NCI-H226 (cell line): ENCODE measurements around the gene KRT15.

Experiments used
- DNase-seq: peaks from one replicate; pipeline ENCODE4 v3.0.0-alpha.2; 2015

The KRT15 gene

DNA sequence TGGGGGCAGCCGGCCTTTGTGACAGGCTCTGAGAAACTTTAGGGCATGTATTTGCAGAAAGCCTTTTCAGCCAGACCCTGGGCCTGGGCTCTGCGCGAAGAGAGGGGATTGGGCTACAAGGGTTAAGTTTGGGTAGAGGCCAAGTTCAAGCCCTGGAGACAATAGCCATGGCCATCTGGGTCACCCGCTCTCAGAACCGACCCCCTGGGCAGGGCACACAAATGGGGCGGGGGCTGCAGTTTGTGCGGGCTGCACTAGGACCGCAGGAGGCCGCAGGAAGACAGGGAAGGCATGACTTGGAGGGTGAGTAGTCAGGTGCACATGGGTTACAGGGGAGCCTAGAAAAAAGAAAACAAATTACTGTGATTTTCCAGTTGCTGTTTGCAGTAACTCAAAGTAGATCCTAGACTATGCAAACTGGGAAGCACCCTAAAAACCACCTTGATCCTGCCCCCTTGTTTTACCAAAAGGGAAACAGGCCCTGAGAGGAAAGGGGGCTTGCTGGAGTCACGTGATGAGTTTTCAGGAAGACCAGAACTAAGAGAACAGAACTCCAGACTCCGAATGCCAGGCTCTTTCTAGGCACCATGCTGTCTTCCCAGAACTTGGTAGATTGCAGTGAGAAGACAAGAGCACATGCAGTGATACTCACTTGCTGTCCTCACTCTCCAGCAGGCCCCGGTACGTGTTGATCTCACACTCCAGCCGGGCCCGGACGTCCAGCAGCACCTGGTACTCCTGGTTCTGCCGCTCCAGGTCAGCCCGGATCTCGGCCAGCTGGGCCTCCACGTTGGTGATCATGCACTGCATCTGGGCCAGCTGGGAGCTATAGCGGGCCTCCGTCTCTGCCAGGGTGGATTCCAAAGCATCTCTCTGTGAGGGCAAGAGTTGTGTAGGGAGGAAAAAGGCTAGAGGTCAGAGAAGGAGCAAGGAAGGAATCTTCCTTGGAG, 41.5 kb downstream of the KRT15 start:
- no peak for DNase-seq

DNA sequence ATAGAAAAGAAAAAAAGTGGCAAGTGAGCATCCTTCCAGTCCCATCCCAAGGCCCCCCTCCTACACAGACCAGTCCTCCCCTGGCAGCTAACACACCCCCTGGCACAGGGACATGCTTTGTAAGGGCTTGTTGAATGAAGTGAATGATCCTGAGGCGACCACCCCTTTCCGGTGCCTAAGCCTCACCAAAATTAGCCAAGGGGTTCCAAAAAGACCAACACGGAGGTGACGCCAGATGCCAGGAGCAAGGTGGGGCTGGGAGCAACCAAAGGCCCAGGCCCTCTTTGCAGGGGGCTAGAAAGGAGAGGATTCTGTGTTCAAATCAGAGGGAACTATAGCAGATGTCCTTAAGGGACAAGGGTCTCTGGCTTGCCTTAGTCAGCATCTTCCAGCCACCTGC, 43.3 kb downstream of the KRT15 start:
- DNase-seq: no peak

DNA sequence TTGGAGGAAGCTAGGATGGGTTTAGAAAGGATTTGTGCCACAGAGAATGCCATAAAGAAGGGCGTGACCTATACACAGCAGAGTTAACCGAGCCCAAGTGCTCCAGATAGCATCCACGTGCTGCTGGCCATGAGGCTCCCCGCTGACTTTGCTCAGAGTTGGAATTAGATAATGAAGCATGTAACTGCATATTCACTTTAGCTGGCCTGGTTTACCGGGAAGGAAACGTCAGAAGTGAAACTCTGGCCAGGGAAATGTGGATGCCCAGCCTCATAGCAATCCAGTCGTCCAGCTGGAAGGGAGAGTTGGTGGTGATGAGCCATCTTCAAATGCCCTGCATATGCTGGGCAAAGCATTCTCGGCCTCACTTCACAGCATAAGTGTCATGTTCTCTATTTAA, 43.8 kb downstream of the KRT15 start:
- no peak for DNase-seq

DNA sequence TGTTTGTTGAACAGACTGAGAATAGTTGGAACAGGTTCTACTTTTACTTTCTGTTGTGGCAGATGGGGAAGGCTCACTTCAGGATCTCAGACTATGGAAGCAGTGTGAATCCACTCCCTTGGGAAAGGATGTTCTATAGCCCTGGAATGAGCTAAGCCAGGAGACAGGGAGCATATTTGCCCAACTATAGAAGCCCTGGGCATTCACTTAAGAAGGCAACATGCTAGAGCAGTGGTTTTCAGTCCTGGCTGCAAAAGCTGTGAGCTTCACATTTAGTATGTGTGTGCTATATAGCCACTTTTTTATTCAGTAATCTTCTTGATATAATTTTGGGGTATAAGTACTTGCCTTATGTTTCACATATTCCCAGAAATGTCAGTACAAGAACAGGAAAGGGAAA, 50.3 kb downstream of the KRT15 start:
- no peak for DNase-seq

DNA sequence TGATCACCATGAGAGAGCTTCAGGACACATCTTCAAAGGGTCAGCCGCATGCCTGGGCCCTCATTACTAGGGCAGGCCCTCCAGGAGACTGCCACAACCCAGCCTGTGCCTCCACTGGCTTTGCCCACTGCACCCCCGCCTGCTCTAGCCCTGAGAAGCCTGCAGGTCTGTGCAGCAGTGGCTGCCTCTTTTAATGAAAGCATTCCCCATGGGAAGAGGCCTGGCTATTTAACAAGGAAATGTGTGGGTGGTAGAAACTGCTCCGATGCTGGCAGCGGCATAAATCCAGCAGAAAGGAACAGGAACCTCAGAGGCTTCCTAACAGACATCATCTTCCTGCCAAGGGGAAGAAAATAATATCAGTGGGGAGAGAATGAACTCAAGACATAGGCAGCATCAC, 51.1 kb downstream of the KRT15 start:
- DNase-seq: no peak

DNA sequence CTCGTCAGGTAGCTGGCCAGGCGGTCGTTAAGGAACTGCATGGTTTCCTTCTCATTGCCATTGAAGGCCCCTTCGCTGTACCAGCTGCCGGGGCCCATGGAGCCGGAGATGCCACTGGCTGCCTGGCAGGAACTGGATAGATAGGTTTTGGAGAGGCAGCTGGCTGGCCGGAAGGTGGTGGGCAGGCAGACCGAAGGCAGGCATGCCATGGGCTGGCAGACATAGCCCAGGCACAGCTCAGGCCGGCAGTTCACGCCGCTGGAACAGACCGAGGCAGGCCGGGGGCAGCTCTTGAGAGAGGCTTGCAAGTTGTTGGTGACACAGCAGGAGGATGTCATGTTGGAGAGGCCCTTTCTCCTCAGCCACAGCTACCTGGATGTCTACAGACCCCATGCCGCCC, 51.7 kb downstream of the KRT15 start, which contains the start of gene KRT32:
Gene KRT32, minus strand, starts transcription at position 399 of the 400 bp plus-strand sequence. Its CDS starts 61 bp downstream, at position 338.
- DNase-seq: no peak

DNA sequence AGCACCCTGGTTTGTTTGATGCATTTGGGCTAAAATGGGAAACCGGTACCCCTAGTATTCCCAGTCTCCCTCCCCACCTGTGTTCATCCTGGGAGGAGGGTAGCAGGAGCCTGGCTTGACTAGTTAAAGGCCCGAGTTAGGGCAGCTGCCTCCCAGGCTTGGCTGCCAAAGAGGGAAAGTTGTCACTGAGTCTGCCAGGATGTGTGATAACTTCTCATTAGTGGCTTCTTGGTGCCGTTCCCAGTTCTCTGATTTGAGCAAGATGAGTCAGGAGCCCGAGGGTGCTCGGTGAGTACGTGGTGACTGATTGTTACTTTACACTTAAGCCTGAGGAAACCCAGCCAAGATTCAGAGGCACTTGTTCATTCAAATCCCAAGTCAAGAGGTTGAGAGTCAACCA, 54.0 kb downstream of the KRT15 start:
- DNase-seq: peak; percentile 91

DNA sequence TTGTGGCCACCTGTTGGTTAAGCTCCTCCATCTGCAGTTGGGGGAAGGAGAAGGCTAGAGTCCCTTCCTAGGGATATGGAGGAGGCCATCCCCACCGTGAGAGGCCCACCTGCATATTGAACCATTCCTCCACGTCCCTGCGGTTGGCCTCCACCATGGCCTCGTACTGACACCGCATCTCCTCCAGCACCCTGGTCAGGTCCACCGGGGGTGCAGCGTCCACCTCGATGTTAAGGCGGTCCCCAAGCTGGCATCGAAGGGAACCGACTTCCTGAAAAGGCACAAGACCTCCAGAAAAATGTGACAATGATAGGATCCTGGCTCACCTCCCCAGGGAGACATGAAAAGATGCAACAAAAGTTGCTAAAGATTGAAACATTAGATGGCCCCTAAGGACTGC, 54.5 kb downstream of the KRT15 start:
- DNase-seq: no peak

DNA sequence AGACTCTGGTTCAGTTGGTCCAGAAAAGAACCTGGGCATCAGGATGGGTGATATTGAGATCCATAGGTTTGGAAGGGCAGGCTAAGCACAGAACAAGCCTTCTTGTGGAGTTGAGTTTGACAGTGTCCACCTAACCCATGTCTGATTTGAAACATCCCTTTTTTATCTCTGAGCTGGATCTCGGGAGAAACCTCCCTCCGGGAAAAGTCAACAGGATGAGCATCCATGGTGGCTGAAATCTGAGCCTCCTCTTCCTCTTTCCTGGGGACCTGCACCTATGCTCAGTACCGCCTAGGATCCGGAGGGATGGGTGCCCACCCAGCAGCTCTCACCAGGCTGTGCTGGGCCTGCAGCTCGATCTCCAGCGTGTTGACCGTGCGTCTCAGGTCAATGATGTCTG, 54.9 kb downstream of the KRT15 start:
- no peak for DNase-seq
